Mononuclear cell (primary cell): ENCODE results near the gene TOP1. TPM values are rescaled to one million over a fixed set of nuclear protein-coding genes. Genes with fewer than 3 reads are reported as not detected.

Experiments used
- H3K27me3 ChIP-seq: 2 replicates; pipeline ENCODE4 v1.6.0; 2011; ENCODE audit warnings: low read length, control low read depth; ENCODE audit not compliant: insufficient read depth
- H3K4me1 ChIP-seq: 2 replicates; pipeline ENCODE4 v1.5.1; 2011; ENCODE audit warnings: mild to moderate bottlenecking, low read length, control low read depth; ENCODE audit not compliant: insufficient read depth
- H3K4me3 ChIP-seq: 2 replicates; pipeline ENCODE4 v1.5.1; 2011; ENCODE audit warnings: mild to moderate bottlenecking, low read length, moderate library complexity
- H3K9me3 ChIP-seq: 2 replicates; pipeline ENCODE4 v1.5.1; 2011; ENCODE audit warnings: low read depth, mild to moderate bottlenecking, control low read depth, low read length
- total RNA-seq: library from RNA; depleted of rRNA; stranded (reverse); fragments of >200 nt; gene quantifications from one replicate; pipeline ENCODE4 v1.2.3, GENCODE V29; 2012

The TOP1 gene
- total RNA-seq, 1 donor = 26.2 TPM

DNA sequence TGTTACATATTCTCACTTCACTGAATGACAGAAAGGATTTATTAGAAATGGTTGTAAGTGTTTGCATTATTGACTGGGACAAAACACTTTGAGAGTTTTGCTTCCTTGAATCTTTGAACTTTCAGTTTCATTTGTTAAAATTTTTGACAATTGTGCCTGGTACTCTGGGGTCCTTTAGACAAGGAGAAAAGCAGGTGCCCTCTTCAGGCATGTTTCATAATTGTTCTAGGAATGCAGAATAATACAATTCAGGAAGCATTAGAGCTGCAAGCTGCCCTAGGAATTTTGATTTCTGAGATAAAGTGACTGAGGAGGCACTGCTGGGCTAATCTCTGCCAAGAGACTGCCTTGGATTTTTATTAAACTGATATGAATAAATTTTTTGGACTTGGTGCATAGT, 49.7 kb downstream of the TOP1 start:
- peaks cover 4% of the 10 kb centered on the region for H3K4me1 ChIP-seq
- H3K27me3 ChIP-seq = no peaks in the 10 kb centered on the region
- H3K9me3 ChIP-seq = no peaks in the 10 kb centered on the region
- H3K4me3 ChIP-seq = no peak overlapping the region

- Histone ChIP-seq H3K27me3 (no peaks in the 10 kb centered on the region), H3K9me3 (no peaks in the 10 kb centered on the region), H3K4me3 (no peak overlapping the region), H3K4me1 (peaks cover 4% of the 10 kb centered on the region)
These were observed 50.4 kb downstream of the TOP1 start for GRCh38 chr20:41079066-41079465.

GRCh38 chr20:41080866-41081265, 52.2 kb downstream of the TOP1 start:
- Histone ChIP-seq H3K4me3 (no peak overlapping the region), H3K9me3 (no peaks in the 10 kb centered on the region), H3K27me3 (no peaks in the 10 kb centered on the region), H3K4me1 (peaks cover 4% of the 10 kb centered on the region)

DNA sequence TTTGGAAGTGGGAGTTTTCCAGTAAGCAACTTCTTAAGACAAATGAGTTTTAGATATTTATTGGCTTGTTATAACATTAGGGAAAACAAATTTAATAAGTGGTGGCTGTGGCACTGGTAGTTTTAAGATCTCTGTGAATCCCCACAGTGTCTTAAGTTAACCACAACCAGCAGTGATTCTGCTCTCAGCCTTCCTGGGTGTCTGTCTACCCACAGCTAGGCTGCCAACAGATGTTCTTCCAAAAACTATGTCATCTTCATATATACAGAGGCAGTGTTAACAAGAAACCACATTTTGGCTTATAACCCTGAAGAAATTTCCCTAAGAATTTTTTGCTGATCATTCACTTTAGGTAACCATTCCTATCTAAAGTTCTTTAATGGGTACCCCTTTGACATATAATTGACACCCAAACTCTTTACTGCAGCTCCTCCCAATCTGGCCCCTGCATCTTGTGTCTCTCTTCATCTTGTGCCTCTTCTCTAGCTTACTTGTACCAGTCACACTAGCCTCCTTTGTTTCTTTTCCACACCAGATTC, 52.7 kb downstream of the TOP1 start:
- peaks cover 5% of the 10 kb centered on the region for H3K4me1 ChIP-seq

DNA sequence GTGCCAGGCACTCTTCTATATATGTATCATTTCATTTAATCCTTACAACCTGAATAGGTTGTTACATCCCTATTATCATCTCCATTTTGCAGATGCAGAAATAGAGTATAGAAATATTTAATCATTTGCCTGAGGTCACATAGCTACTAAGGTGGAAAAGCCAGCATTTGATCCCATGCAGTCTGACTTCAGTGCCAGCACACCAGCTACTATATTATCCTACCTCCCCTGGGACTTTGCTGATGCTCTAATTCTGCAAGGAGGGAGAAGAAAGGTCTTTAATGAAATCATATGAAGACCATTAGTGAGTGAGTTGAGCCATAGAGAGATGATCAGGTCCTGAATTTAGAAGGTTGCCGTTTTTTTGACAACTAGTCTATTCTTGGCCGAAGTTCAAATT, 53.7 kb downstream of the TOP1 start:
- Histone ChIP-seq H3K27me3 (no peaks in the 10 kb centered on the region), H3K9me3 (no peaks in the 10 kb centered on the region), H3K4me1 (peaks cover 11% of the 10 kb centered on the region), H3K4me3 (no peak overlapping the region)

More for the DNA sequence above, 52.7 kb downstream of the TOP1 start:
- Histone ChIP-seq H3K4me3 (no peak overlapping the region), H3K27me3 (no peaks in the 10 kb centered on the region), H3K9me3 (no peaks in the 10 kb centered on the region)

DNA sequence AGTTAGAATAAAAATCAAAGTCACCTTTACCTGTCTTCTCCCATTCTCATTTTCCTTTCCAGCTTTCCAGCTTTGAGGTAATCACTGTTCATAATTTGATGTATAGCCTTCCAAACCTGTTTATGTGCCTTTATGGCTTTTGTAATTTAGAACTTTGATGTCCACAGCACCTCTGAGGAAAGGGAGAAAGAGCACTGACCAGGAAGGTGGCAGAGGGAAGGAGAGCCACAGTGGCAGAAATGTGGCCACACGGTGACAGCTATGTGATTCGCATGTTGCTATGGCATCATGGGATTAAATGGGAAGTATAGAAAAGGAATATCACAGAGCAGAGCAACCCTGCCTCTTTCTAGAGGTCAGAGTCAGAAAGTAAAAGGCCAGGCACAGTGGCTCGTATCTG, 57.0 kb downstream of the TOP1 start:
- Histone ChIP-seq H3K27me3 (no peaks in the 10 kb centered on the region), H3K4me1 (peaks cover 7% of the 10 kb centered on the region), H3K4me3 (no peak overlapping the region), H3K9me3 (no peaks in the 10 kb centered on the region)

- H3K27me3 ChIP-seq = no peaks in the 10 kb centered on the region
These were observed 58.0 kb downstream of the TOP1 start for GRCh38 chr20:41086402-41087324.

GRCh38 chr20:41087325-41087685, 58.7 kb downstream of the TOP1 start:
- no peaks in the 10 kb centered on the region for H3K9me3 ChIP-seq
- H3K4me1 ChIP-seq = peaks cover 7% of the 10 kb centered on the region
- no peak overlapping the region for H3K4me3 ChIP-seq
- H3K27me3 ChIP-seq = no peaks in the 10 kb centered on the region

More at GRCh38 chr20:41086402-41087324, 58.0 kb downstream of the TOP1 start:
- H3K4me3 ChIP-seq = no peak overlapping the region
- no peaks in the 10 kb centered on the region for H3K9me3 ChIP-seq
- peaks cover 7% of the 10 kb centered on the region for H3K4me1 ChIP-seq

- Histone ChIP-seq H3K9me3 (no peaks in the 10 kb centered on the region), H3K27me3 (no peaks in the 10 kb centered on the region), H3K4me1 (peaks cover 7% of the 10 kb centered on the region), H3K4me3 (no peak overlapping the region)
These were observed 59.2 kb downstream of the TOP1 start for GRCh38 chr20:41087777-41088176.

DNA sequence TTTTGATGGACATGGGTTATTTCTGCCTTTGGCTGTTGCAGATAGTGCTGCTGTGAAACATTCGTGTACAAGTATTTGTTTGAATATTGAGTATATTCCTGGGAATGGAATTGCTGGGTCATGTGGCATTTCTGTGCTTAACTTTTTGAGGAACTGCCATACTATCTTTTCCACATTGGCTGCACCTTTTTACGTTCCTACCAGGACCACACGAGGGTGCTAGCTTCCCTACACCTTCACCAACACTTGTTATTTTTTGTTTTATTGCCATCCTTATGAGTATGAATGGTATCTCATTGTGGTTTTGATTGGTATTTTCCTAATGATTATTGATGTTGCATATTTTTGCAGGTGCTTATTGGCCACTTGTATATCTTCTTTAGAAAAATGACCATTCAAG, 60.9 kb downstream of the TOP1 start:
- Histone ChIP-seq H3K4me1 (peaks cover 7% of the 10 kb centered on the region), H3K4me3 (no peak overlapping the region), H3K27me3 (no peaks in the 10 kb centered on the region), H3K9me3 (no peaks in the 10 kb centered on the region)

DNA sequence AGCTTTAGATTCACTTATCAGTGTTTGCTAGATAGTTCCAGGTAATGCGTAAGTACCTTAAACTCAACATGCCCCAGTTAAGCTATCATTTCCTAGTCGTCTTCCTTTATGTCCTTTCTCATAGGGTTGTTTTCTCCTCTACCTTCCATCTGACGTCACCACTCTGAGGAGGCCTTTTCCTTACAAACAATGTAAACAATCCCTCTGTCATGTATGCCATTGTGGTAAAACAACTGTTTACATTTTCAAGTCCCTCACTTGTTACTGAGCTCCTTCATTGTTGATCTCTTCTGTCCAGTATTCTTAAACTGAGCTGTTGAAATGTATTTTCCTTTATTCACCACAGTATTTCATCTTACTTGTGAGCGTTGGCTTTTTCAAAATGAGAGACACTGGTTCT, 63.3 kb downstream of the TOP1 start:
- Histone ChIP-seq H3K27me3 (no peaks in the 10 kb centered on the region), H3K9me3 (no peaks in the 10 kb centered on the region), H3K4me1 (no peaks in the 10 kb centered on the region), H3K4me3 (no peak overlapping the region)

GRCh38 chr20:41094353-41095055, 65.9 kb downstream of the TOP1 start:
- no peak overlapping the region for H3K4me3 ChIP-seq
- H3K9me3 ChIP-seq = no peaks in the 10 kb centered on the region

DNA sequence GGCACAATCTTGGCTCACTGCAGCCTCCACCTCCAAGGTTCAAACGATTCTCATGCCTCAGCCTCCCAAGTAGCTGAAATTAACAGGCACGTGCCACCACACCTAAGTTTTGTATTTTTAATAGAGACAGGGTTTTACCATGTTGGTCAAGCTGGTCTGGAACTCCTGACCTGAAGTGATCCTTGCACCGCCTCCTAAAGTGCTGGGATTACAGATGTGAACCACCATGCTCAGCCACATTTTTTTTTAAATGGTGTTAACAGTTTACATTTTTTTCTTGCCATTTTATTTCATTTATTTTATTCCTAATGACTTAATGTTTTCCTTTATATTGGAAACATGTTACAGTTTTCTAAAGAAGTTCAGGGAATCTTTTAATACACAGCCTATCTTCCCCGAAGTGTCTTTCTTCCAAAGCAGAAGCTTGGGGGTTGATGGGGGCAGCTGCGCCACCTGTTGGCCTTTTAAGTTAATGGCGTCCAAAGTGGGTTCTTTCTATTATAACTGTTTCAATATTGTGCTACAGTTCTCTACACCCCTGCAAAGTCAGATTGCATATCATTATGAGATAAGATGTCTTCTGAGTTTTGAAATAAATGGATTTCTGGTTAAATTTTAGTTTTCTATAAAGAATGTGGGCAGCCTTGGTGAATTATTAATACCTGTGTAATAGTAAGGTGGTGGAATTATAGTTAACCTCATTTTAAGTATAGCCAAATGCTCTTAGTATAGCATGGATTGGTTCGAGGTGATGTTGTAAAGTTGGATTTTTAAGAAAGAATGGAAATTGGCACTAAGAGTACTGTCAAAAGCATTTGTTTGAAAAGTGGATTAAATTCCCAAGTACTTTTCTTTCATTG, 66.7 kb downstream of the TOP1 start:
- no peak overlapping the region for H3K4me3 ChIP-seq
- no peaks in the 10 kb centered on the region for H3K4me1 ChIP-seq
- H3K9me3 ChIP-seq = no peaks in the 10 kb centered on the region
- H3K27me3 ChIP-seq = no peaks in the 10 kb centered on the region

More at GRCh38 chr20:41094353-41095055, 65.9 kb downstream of the TOP1 start:
- Histone ChIP-seq H3K27me3 (no peaks in the 10 kb centered on the region), H3K4me1 (no peaks in the 10 kb centered on the region)

DNA sequence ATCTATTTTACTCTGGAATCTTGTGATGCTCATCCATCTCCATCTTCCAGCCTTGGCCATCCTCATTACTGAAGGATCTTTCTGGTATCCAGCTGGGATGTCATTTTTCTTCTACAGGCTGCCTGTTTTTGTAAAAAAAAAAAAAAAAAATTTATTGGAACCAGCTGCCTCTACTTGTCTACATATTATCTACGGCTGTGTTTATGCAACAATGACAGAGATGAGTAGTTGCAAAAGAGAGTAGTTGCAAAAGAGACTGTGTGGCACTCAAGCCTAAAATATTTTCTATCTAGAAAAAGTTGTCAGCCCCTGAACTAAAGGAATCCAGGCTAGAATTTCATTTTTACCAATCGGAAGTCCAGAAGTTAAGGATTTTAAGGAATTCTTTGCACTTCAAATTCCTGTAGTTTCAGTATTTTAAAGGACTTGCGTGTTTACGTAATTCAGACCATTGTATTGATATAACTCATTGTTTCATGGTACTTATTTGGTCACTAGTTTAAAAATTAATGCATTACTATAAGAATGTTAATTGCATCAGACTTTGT, 70.2 kb downstream of the TOP1 start:
- Histone ChIP-seq H3K27me3 (no peaks in the 10 kb centered on the region), H3K4me1 (no peaks in the 10 kb centered on the region), H3K9me3 (no peaks in the 10 kb centered on the region), H3K4me3 (no peak overlapping the region)
